ENCODE measurements around the gene SIRPA.

The SIRPA gene

DNA sequence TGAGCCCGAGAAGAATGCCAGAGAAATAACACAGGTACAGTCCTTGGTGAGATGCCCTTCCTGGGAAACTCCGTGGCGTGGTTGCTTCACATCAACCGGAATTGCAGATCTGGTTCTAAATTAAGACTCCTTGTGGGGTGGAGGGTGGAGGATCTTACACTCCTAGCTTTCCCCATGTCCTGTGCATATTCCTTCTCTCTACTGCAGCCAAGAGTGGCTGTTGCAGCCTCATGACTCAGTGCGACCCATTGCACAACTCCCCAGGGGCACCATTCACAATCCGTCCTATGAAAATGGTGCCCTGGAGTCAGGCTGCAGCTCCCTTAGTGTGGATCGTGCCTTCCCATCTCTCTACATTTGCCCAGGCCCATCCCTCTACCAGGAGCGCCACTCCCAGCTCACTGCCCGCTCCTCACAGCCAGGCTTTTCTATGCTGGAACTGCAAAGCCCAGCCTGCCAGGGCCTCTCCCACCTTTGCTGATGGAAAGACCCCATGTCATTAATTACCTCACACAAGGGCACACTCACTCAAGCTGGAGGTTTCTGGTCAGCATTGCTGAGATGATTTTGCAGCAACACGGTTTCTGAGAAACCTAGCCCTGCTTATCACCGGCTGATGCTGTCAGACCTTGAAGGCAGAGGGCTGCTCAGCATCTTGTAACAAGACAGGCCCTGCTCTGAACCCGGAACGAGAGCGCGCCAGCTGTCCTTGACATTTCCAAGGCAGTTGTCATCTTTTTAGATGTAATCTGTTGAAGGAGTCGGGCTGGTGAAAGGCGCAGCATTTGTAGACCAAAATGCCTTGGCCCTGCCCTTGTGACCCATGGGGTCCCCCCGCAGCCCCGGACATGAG, 39.7 kb downstream of the SIRPA start:
- peak; percentile 71 for DNase-seq

GRCh38 chr20:1935696-1936366, 40.6 kb downstream of the SIRPA start:
- DNase-seq, result no peak

DNA sequence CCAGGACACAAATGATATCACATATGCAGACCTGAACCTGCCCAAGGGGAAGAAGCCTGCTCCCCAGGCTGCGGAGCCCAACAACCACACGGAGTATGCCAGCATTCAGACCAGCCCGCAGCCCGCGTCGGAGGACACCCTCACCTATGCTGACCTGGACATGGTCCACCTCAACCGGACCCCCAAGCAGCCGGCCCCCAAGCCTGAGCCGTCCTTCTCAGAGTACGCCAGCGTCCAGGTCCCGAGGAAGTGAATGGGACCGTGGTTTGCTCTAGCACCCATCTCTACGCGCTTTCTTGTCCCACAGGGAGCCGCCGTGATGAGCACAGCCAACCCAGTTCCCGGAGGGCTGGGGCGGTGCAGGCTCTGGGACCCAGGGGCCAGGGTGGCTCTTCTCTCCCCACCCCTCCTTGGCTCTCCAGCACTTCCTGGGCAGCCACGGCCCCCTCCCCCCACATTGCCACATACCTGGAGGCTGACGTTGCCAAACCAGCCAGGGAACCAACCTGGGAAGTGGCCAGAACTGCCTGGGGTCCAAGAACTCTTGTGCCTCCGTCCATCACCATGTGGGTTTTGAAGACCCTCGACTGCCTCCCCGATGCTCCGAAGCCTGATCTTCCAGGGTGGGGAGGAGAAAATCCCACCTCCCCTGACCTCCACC, 42.2 kb downstream of the SIRPA start:
- DNase-seq, result no peak

- DNase-seq, result no peak
Measured at GRCh38 chr20:1938464-1939269, 43.5 kb downstream of the SIRPA start.

- no peak for DNase-seq
Measured at GRCh38 chr20:1939270-1939595, 44.0 kb downstream of the SIRPA start.

DNA sequence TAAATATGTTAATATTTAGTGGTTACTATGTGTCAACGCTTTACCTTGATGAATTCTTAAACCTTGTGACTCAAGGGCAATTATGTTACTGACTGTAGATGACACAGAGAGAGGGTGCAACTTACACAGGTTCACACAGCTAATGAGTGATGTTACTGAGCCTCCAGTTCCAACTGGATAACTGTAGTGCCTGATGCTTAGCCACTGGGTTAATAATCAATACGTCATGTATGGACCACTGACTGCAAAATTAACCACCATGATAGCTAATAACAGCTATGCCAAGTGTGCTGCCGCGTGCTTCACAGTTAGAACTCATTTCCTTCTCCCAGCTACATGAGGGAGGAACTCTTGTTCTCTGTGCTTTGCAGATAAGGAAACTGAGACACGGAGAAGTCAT, 45.4 kb downstream of the SIRPA start:
- no peak for DNase-seq

GRCh38 chr20:1941226-1941625, 46.0 kb downstream of the SIRPA start:
- DNase-seq, result no peak

- no peak for DNase-seq
Measured at GRCh38 chr20:1942061-1942460, 46.9 kb downstream of the SIRPA start.

DNA sequence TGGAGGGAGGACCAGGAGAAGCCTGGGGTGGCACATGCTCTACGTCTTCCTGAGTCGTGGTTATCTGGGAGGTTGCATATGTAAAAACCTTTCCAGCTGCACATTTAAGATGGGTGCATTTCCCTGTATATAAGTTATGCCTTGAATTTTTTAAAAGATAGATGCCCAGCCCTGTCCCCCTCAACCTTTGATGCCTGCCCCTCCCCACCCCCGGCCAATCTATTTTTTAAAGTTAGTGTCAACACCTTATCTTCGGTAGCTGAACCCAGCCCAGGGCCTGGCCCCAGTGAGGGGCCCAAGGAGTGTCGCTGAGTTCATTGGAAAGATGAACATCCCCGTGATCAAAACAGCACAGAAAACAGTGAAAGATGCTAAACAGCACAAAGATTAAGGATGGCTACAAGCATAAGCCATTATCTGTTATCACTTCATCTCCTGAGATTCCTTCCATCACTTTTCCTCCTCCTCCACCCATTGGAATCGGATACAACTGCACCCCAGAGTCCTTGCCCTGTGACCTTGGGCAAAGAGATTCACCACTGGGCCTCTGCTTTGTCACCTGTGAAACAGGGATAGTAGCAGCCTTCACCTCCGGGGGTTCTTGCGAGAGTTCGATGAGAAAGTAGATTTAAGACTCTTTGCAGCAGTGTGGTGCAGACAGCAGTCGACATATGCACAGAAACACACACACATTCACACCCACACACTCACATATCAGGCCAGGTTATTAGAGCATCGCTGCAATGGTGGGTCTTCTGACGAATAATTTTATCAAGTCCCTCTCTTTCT, 47.5 kb downstream of the SIRPA start:
- no peak for DNase-seq

GRCh38 chr20:1943275-1944002, 48.2 kb downstream of the SIRPA start:
- DNase-seq, result no peak

- DNase-seq, result no peak
Measured at GRCh38 chr20:1944345-1945091, 49.3 kb downstream of the SIRPA start.

DNA sequence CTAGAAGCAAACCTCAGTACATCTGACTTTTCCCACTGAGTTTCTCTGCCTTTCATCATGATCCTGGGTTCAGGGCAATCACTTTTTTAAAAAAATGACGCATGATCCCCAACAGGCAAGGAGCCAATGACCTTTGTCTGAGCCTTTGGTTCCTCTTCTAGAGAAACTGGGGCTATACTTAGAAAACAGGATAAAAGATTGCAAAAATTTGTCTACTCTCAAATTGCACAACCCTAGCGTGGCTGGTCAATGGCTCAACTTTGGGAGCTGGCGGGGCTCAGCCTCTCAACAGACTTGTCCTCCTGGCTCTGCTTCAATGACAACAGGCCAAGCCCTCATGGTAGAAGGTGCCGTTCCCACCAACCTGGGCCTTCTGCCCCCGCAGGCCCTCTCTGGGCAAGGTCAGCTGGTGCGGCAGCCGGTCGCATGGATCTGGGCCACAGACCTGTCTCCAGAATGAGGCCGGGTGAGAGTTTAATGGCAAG, 50.0 kb downstream of the SIRPA start:
- peak; percentile 57 for DNase-seq

GRCh38 chr20:1945660-1946059, 50.5 kb downstream of the SIRPA start:
- no peak for DNase-seq

- DNase-seq, result no peak
Measured at GRCh38 chr20:1946442-1946761, 51.2 kb downstream of the SIRPA start.

DNA sequence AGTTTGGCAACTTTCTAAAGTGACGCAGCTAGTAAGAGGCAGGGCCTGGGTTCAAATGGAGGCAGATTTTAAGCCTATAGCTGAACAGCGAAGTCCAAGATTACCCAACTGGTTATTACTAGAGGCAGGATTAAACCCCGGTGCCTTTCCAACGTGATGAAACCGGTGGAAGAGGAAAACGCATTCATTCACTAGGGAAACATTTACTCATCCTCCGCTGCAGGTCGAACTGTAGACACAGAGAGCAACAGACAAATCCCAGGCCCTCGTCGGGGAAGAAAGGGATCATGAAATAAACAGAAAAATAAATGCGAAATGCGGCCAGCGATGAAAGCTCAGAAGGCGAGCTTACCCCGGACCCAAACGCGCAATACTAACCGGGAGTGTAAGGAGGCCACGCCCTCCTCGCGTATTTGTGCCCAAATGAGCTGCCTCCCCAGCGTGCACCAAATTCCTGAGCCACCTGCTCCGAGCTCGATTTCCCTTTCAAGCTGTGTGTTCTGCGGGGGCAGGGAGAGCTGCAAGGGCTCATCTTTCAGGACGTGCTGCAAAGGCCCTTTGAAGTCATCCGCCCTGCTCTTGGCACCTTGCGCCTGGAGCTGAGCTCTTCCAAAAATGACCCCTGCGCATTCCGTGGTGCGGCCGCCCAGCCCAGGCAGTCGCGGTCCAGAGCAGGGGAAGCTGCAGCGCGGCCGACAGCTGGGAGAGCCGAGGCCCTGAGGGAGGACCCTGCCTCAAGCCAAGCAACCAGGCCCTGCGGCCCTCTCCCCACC, 51.7 kb downstream of the SIRPA start:
- peak; percentile 18 for DNase-seq

GRCh38 chr20:1947535-1947846, 52.3 kb downstream of the SIRPA start:
- no peak for DNase-seq

- DNase-seq, result no peak
Measured at GRCh38 chr20:1949347-1950100, 54.3 kb downstream of the SIRPA start.

DNA sequence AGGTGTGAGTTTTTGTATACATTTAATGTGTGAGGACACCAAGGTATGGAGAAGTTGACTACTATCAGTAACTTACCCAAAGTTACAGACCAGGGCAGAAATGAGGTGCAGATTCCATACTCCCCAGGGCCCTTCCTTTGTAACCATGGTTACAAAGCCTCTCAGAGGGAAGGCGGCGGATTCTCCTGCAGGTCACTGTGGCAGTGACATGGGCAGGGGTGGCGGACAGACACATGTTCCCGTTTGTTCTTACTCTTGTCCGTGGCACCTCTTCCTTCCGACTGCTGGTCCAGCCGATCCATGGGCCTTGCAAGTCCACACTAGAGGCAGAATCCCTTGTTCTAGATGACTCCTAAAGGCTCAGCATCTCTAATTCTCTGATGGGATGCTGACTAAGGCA, 55.6 kb downstream of the SIRPA start:
- no peak for DNase-seq

GRCh38 chr20:1951436-1952115, 56.4 kb downstream of the SIRPA start:
- DNase-seq, result no peak
